Mesothelial cell of epicardium (in vitro differentiated cells): ENCODE measurements around the gene SNX11. TPM values are rescaled to one million over a fixed set of nuclear protein-coding genes. Genes with fewer than 3 reads are reported as not detected.
A peak's percentile ranks its signal among the peaks of the same experiment; 100 is the strongest.

Source experiments
- DNase-seq, 2 experiments: peaks; one replicate each; pipeline ENCODE4 v3.0.0; 2021; ENCODE audit warnings: low spot score in 2 of 2; ENCODE audit not compliant: unreplicated experiment in 2 of 2
- H3K27ac Mint-ChIP-seq: 2 replicates; pipeline ENCODE4 v1.8.0; 2021; ENCODE audit warnings: mixed read lengths
- H3K27me3 Mint-ChIP-seq: 2 replicates; pipeline ENCODE4 v1.8.0; 2021; ENCODE audit warnings: low read depth, mixed read lengths
- H3K36me3 Mint-ChIP-seq: 2 replicates; pipeline ENCODE4 v1.8.0; 2021; ENCODE audit warnings: mixed read lengths
- H3K4me1 Mint-ChIP-seq: 2 replicates; pipeline ENCODE4 v1.8.0; 2021; ENCODE audit warnings: mixed read lengths
- H3K4me3 Mint-ChIP-seq: 2 replicates; pipeline ENCODE4 v1.8.0; 2021; ENCODE audit warnings: mild to moderate bottlenecking, moderate library complexity, mixed read lengths
- H3K9me3 Mint-ChIP-seq: 2 replicates; pipeline ENCODE4 v1.8.0; 2021; ENCODE audit warnings: mixed read lengths
- CTCF ChIP-seq: fragments of 200-600 bp; sonication (generic); IDR thresholded peaks from one replicate; pipeline ENCODE4 v1.5.0; 2021; ENCODE audit warnings: antibody characterized with exemption; ENCODE audit not compliant: unreplicated experiment
- total RNA-seq: library from RNA; stranded (reverse); gene quantifications from 3 replicates; pipeline ENCODE4 v1.2.1, GENCODE V29; 2021

Gene SNX11
- total RNA-seq, 1 donor from 2014 or later: 16.2 TPM

- H3K36me3 Mint-ChIP-seq: peaks cover 2% of the 10 kb centered on the region
- TF ChIP-seq CTCF: no peak
- H3K27me3 Mint-ChIP-seq: no peaks in the 10 kb centered on the region
- peak overlapping the region; percentile 58 for H3K27ac Mint-ChIP-seq
- peaks cover 19% of the 10 kb centered on the region for H3K4me1 Mint-ChIP-seq
- no peak overlapping the region for H3K4me3 Mint-ChIP-seq
- DNase-seq: no peak
- H3K9me3 Mint-ChIP-seq: no peaks in the 10 kb centered on the region
Measured at GRCh38 chr17:48084932-48085331, 22.6 kb upstream of the SNX11 start.

GRCh38 chr17:48093341-48094045, 14.1 kb upstream of the SNX11 start:
- Mint-ChIP-seq H3K4me1 (peaks cover 7% of the 10 kb centered on the region), H3K4me3 (no peak overlapping the region), H3K27ac (peak overlapping the region; percentile 24), H3K27me3 (no peaks in the 10 kb centered on the region), H3K36me3 (peaks cover 5% of the 10 kb centered on the region), H3K9me3 (no peaks in the 10 kb centered on the region)
- no peak for DNase-seq
- TF ChIP-seq CTCF: no peak

- Mint-ChIP-seq H3K4me3 (no peak overlapping the region), H3K4me1 (peaks cover 12% of the 10 kb centered on the region), H3K9me3 (no peaks in the 10 kb centered on the region), H3K27me3 (no peaks in the 10 kb centered on the region), H3K36me3 (peaks cover 5% of the 10 kb centered on the region), H3K27ac (no peak overlapping the region)
- TF ChIP-seq CTCF: no peak
- no peak for DNase-seq
Measured at GRCh38 chr17:48095611-48096010, 12.0 kb upstream of the SNX11 start.

- no peak for TF ChIP-seq CTCF
- H3K27me3 Mint-ChIP-seq: no peaks in the 10 kb centered on the region
- peaks cover 16% of the 10 kb centered on the region for H3K4me1 Mint-ChIP-seq
- peak overlapping the region; percentile 93 for H3K27ac Mint-ChIP-seq
- H3K36me3 Mint-ChIP-seq: peaks cover 5% of the 10 kb centered on the region
- H3K9me3 Mint-ChIP-seq: no peaks in the 10 kb centered on the region
- no peak for DNase-seq
- H3K4me3 Mint-ChIP-seq: peak overlapping the region; percentile 91
Measured at GRCh38 chr17:48100160-48100559, 7.4 kb upstream of the SNX11 start.

- no peak for TF ChIP-seq CTCF
- peak; percentile 42 to 79 for DNase-seq
- H3K27me3 Mint-ChIP-seq: no peaks in the 10 kb centered on the region
- H3K9me3 Mint-ChIP-seq: no peaks in the 10 kb centered on the region
- peaks cover 2% of the 10 kb centered on the region for H3K36me3 Mint-ChIP-seq
- peak overlapping the region; percentile 93 for H3K27ac Mint-ChIP-seq
- peak overlapping the region; percentile 91 for H3K4me3 Mint-ChIP-seq
- H3K4me1 Mint-ChIP-seq: peaks cover 16% of the 10 kb centered on the region
Measured at GRCh38 chr17:48100591-48101011, 7.0 kb upstream of the SNX11 start.
